GM18526 (cell line): ENCODE measurements around the gene FBXL7.

ENCODE experiments used
- POLR2A ChIP-seq: IDR thresholded peaks from 3 replicates; pipeline ENCODE4 v1.6.1; 2011; ENCODE audit not compliant: insufficient read length; ENCODE audit errors: extremely low read depth

The FBXL7 gene

DNA sequence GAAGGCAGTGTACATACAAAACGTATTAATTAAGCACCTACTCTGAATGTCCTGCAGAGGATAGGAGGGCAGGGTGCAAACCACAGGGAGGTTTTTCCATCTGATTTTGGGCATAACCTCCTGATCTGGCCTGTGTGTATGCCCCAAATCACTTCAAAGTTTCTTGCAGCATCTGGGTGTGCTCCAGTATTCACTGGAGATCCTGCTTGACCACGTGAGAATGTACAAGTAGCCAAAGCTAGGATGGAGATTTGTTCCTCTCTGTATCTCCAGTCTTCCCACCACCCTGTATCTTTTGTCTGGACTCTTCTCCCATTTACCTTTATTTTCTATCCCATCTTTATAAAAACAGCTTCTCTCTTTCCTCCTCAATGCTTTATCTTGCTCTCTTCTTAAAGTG lies 207.7 kb downstream of the FBXL7 start:
- no peak for TF ChIP-seq POLR2A

DNA sequence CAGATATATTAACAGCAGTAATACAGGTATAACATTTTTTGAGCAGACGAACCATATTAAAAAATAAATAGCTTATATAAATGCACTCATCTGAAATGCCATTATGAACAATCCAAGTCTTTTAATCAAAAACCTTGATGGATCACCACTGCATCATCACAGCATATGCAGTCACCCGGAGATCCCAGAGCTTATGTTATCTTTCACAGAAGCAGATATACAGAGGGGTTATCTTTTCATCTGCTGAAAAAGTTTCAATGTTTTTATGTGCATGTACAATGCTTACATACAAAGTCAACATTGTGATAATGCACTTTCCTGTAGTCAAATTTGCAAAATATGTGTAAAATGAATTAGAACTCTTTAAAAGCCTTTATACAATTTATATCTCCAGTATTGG lies 211.9 kb downstream of the FBXL7 start:
- no peak for TF ChIP-seq POLR2A

DNA sequence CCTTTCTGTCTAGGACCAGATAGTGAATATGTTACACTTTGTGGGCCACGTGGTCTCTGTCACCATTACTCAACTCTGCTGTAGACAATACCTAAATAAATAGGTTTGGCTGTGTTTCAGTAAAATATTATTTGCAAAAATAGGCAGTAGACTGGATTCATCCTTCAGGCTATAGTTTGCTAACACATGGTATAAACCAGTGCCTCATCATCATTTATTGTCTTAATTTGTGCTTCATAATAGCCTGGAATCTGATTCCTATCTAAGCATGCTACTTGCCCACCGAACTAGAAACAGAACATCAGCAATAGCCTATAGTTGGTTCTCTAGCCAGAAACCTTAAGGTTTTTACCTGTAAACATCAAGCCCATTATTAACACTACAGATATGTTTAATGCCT lies 215.6 kb downstream of the FBXL7 start:
- no peak for TF ChIP-seq POLR2A

DNA sequence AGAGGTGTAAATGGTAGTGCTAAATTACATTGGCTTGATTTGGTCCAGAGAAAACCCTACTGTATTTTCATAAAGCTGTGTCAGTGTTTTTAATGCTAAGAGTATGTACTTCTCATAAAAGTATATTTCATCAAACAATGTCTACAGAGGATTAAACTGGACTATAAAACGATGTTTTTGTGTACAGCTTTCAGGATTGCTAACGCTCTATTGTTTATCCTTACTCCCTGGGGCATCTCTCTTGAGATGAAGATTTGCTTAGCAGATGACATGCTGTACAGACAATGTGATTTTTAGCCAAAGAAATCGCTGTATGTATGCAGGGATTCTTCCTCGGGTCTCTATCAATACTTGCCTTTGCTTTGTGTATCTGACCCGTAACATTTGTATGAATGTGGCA lies 216.0 kb downstream of the FBXL7 start:
- no peak for TF ChIP-seq POLR2A

DNA sequence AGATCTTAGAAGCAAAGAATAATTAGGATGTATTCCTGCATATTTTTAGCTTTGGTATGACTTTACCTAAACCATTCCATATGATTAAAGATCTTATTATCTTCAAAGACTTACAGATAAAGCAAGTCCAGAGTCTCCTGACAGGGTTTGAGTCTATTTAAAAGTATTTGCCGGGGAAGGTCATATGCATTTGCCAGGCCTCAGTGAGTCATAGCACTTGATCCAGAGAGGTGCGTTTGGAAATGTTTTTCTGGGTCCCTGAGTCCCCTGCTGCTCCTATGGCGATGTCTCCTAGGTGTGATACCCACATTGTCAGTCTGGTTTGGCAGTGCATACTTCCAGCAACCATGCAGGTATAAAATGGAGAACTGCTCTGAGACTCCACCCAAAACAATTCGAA lies 217.0 kb downstream of the FBXL7 start:
- TF ChIP-seq POLR2A, result no peak

DNA sequence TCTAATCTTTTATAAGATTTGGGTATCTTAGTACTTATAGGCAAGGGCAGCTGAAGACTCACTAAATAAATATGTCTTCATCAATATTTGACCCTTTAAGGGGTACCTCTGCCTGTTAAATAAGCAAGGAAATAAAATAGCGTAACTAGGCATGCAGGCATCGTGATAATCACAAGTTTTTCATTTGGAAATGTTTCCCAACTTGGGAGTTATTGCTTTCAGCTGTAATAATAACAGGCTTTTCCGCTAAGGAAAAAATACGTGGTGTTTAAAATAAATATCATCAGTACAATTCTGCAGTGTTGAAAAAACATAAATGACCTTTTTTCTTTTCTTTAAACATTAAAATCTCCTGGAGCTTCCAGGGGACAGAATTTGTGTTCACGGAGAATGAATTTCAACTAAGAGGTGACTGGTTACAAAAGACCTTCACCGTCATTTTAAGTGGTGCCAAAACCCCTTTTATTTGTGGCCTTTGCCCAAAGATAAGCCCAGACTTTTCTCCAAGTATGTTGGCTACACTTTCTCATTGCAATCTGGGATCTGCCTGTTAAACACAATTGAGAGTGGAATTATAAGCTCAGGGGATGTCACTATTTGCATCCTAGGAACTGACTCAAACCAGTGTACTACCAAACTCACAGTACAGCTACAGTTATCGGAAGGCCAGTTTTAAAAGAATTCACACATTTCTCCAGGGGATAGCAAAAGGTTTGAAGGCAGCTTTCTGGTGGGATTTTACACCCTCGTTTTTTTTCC lies 218.6 kb downstream of the FBXL7 start:
- no peak for TF ChIP-seq POLR2A

DNA sequence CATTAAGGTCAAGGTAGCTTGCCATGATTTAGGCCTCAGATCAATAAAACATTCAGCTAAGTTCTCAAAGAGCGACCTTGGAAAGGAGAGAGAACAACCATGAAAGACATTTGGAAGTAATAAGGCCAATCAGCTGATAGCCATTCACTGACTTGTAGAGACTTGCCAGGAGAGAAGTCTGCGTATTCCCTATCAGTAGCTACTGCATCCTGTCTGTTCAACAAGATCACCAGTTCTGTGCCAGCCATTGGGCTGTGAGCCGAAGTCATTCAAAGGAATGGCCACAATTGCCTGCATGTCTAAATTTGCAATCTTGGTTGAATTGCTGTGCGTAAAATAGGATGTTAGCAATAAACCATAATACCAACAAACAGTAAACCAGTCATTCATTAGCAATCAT lies 219.8 kb downstream of the FBXL7 start:
- TF ChIP-seq POLR2A, result no peak

DNA sequence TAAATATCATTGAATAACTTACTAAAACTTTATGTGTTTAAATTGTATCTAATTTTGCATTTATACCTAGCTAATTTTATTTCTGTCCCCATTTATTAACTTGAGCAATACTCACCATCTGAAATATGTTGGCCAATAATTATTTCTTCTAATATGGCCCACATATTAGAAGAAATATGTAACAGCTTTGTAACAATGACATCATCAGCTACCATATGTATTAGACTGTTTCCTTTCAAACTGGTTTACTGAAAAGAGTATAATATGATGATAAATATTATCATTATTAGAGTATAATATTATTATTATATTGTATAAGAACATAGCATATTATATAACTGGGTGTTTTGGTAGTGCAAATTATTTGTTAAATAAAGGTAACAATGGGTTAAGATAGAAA lies 220.5 kb downstream of the FBXL7 start:
- TF ChIP-seq POLR2A, result no peak

DNA sequence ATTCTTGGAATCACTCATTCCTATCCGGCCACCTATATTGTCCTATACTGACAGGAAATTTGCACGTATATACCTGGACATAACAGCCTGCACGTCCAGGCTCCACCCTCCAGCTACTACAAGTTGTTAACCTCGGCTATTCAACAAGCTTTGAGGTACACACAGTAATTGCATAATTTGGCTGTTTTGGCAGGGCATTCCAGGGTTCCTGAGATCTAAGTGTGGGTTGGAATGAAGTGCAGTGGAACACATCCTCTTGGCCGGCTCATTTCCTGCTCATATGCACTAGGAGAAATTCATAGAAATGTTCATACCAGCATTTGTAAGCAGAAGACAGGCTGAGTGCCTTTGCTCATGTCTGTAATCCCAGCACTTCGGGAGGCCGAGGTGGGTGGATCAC lies 222.3 kb downstream of the FBXL7 start:
- no peak for TF ChIP-seq POLR2A

DNA sequence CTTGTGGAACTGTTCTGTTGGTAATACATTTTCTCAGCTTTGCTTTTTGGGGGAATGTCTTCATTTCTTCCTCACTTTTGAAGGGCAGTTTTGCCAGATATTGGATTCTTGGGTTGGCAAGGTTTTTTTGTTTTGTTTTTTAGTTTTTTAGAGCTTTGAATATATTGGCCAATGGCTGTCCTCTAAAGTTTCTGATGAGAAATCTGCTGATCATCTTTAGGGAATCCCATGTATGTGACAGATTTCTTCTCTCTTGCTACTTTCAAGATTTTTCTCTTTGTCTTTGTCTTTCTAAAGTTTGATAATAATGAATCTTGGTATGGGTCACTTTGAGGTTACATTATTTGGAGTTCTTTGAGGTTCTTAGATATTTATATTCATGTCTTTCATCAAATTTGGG lies 227.4 kb downstream of the FBXL7 start:
- no peak for TF ChIP-seq POLR2A

DNA sequence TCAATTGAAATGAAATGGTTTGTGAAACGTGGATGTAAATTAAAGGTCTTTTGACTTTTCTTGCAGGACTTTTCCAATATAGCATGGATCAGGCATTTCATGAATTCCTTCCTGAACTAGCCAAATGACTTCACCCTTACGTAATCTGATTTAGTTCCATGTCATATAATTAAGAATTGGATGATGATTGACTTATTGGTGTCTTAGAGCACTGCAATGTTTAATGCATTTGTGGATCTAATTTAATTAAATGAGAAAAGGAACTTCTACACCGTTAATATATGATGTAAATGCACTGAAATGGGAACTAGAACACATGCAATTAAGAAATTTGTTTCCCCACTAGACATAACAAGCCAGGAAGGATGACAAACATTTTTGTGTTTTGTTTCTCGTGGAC lies 228.8 kb downstream of the FBXL7 start:
- no peak for TF ChIP-seq POLR2A

DNA sequence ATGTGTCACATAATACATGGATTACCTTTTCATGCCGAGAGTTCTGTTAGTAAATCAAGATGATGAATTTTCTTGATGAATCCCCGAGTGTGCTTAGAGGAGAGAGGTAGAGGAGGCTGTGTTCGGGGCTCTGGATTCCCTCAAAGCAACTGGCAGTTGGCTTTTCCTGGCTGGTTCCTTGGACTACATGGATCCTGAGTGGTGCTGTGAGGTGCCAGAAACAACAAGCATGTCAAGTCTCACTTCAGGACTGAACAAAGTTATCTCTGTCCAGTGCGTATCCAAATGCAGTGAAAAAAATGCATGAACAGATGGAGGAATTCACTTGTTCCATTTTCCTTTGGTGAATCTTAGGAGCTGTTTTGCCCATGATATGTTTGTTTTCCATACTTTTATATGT lies 231.7 kb downstream of the FBXL7 start:
- TF ChIP-seq POLR2A, result no peak

DNA sequence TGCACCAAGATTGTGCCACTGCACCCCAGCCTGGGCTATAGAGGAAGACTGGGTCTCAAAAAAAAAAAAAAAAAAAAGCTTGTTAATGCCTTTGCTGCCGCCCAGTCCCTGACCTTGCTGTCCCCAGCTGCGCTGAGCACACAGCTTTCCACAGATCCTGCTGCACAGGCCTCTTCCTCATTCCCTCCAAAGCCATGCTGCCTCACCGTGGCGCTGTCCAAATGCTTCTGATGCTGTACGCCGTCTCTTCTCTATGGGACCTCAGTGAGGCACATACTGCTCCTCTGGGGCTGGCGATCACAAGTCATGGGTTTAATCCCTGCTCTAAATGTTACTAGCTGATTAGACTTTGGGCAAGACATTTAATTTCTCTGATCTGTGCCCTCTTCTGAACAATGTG lies 234.1 kb downstream of the FBXL7 start:
- no peak for TF ChIP-seq POLR2A

DNA sequence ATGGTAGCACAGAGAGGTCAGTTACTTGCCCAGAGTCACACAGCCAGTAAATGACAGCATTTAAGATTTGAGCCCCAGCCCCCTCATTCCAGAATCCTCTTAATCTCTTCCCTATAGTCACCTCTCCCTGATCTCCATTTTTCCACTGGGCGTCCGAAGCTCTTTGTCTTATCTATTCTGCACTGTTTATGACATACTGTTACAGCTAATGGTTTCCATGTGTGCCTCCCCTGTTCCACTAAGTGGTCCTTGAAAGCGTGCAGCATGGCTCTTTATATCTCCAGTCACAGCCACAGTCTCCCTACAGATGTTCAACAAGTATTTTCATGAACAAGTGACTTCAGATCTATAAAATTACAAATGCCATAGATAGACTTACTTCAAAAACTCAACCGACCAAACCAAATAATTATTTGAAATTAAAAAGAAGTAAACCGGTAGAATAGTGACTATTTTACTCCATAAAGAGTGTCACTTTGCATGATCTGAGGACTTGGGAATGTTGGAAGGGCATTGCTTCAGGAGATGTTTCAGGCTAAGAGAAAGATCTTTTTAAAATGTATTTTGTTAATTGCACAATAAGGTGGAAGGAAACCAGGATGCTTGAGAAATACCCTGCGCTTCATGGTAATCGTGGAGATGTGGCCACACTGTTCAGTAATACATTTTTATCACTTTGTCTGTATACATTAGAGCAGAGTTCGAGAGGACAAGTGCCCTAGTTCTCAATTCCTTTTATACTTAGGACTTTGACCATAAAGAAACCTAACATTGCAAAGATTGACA lies 237.2 kb downstream of the FBXL7 start:
- TF ChIP-seq POLR2A, result no peak

DNA sequence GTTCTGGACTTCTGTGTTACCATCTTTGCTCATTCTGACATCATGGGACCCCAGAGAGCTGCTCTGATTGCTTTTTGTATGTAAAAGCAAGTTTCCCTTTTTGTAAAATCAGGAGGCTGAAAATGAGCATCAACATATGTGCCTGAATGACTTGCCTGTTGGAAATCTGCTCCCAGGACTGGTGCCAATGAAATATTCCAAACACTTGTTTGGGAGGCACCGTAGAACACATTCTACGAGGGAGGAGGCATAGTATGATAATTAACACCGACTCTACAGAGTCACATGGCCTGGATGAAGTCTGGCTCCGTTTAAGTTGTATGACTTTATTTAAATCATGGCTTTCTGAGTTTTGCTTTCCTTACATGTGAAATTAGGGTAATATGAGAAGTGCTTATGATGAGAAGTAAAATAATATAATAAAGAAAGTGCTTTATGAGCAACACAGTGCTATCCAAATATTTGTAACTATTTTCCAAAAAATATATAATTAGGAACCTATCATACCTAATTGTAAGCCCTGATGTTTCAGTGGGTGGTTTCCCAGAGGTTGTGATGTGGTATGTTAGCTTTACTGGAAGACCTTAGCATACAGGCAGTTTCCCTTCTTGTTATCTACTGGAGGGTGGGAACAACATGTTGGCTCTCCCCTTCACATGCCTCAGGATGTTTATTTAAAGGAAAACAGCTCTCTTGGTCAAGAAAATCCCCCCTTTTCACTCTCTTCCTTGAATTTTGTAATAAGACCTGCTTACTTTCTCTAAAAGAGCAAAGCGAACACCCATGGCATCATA lies 238.1 kb downstream of the FBXL7 start:
- TF ChIP-seq POLR2A, result no peak

DNA sequence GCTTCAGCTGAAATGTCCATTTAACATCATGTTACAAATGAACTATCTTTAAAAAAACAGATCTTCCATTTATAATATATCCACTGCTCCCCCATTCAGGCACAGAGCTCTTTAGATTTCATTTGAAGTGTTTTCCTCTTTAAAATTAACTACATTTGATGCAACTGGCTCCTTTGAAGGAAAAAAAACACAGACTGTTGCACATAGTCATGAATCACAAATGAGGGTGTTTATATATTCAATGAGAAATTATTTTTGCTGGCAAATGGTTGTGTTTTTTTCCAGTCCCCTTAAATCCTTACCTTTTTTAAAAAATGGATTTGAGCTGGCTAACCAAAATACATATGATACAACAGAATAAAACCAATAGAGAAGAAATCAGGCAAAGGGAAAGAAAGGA lies 240.4 kb downstream of the FBXL7 start:
- TF ChIP-seq POLR2A, result no peak
